ENCODE measurements around the gene SPATA13. TPM values are rescaled to one million over a fixed set of nuclear protein-coding genes. Genes with fewer than 3 reads are reported as not detected.

SPATA13 gene
- total RNA-seq, 1 donor from 2014 or later = 11.6 TPM

GRCh38 chr13:24141333-24141910, 19.1 kb upstream of the SPATA13 start:
- DNase-seq (ENCODE audit: low spot score) = no peak

- DNase-seq (ENCODE audit: low spot score) = no peak
These were observed 18.1 kb upstream of the SPATA13 start for GRCh38 chr13:24142453-24142852.

- DNase-seq (ENCODE audit: low spot score) = no peak
These were observed 17.6 kb upstream of the SPATA13 start for GRCh38 chr13:24142886-24143285.

GRCh38 chr13:24145240-24145639, 15.3 kb upstream of the SPATA13 start:
- DNase-seq (ENCODE audit: low spot score) = no peak

GRCh38 chr13:24145674-24146073, 14.8 kb upstream of the SPATA13 start:
- no peak for DNase-seq (ENCODE audit: low spot score)

DNA sequence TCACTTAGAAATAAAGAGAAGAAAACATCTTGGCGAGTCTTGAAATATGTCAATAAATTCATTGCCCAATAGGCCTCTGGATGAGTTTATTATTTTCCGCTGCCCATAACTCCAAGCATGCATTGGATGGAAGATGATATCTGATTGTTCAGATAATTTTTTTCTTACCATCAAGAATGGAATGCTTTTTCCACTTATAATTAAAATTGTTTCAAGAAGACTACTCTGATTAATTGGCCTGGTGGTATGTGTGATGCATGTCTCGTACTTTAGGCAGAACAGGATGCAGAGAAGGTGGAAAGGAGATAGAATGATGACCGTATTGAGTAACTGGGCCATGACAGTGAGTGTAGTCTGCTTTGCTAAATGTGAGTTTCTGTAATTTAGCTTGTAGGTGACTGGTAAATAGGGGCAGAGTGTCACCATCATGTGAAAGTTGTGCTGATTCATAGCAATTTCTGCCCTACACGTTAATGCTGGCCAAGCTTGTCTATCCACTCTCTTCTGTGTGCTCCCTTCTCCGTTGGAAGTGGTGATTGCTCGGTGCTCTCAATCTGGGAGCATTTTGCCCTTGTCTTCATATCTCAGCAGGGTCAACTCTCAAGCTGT, 13.5 kb upstream of the SPATA13 start:
- no peak for DNase-seq (ENCODE audit: low spot score)

DNA sequence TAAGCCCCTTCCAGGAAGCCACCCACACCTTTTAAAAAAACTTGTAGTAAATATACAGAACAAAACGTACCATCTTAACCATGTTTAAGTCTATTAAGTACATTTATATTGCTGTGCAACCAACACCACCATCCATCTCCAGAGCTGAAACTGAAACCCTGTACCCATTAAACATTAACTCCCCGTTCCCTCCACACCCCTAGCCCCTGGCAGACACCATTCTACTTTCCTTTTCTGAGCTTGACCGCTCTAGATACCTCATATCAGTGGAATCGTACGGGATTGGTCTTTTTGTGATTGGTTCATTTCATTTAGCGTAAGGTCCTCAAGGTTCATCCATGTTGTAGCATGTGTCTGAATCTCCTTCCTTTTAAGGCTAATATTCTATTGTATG, 13.0 kb upstream of the SPATA13 start:
- no peak for DNase-seq (ENCODE audit: low spot score)

DNA sequence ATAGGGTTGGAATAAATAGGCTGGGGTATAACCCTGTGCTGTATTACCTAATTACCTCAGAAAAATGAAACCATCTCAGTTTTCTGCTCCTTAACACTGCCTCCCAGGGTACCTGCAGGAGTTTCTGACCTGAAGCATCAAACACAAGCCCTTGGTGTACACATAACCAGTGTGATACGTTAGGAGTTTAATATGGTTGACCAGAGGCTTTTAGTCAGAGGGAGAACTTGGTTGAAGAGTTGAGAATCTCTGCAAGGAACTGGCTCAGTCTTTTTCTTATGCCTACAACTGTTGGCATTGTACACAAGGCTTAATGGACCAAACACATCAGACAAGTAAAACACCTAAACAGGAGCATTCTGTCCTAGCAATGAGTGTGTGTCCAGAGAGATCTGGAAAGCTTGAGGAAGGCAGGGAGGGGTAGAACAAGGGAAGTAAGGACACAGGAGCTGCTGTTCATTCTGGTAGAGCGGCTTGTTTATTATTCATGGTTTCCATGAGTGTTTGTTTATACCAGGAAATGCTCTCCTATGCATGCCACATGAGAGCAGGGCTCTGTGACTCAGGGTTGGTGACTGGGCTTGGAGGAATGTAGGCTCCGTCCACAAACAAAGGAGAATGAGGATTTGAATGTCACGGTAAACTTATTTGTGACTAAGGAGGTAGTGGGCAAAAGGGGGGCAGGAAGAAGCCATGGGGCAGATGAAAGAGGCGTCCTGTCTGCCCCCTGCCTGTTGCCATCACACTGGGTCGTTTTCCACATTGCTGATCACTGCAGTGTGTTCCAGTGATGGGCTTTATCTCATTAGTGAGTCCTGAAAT, 11.9 kb upstream of the SPATA13 start:
- DNase-seq (ENCODE audit: low spot score) = no peak

DNA sequence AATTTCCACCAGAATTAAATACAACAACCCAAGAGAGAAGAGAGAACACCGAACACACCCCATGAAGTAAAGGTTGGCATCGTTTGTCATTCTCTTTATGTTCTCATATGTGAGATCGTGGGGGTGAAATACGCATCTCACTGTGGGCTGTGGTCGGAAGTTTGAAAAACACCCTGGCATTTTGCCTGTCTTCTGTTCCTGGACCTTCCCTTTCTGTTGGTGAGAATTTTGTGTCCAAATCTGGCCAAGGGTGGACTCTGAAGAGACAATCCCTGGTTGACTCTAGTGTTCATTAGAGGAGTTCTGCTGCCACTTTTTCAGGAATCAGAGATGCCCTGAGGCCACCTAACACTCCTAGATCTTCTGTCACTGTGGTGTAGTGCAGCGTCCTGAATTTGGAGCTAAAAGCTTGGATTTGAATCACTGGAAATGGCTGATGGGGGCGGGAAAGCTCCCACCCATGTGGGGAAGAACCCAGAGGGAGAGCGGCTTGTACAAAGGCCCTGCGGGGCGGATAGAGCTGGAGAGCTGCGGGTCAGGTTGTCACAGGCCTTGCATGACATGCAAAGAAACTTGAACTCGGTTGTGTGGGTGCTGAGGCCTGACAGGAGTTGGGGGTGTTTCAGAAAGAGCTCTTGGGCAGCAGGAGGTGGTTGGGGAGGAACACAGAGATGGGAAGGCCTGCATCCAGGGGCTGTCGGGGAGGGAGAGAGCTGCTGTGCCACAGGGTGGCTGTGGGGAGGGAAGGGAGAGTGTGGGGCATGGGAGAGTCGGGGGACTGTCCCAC, 11.1 kb upstream of the SPATA13 start:
- DNase-seq (ENCODE audit: low spot score) = no peak

DNA sequence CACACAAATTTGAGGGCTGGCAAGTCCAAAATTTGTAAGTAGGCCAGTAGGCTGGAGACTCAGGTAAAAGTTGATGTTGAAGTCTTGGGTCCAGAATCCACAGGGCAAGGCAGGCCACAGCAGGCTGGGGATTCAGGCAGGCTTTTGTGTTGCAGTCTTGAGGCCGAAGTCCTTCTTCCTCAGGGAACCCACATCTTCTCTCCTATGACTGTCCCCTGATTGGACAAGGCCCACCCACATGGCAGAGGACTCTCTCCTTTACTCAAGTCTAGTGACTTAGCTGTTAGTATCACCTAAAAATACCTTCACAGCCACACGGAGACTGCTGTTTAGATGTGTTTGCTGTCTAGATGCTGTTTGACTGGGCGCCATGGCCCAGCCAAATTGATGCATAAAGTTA, 9.9 kb upstream of the SPATA13 start:
- no peak for DNase-seq (ENCODE audit: low spot score)

DNA sequence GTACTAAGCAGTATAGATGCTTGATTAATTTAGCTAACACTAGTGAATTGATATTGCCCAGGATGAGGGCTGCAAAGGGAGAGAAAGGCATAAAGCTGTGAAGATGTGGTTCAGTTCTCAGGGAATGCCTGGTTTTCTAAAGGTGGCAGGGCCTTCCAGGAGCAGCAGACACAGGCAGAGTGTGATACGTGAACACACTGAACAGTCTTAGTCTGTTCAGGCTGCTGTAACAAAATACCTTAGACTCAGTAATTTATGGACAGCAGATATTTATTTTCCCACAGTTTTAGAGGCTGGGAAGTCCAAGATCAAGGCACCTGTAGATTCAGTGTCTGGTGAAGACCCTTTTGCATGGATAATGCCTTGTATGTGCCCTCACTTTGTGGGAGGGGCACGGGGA, 8.7 kb upstream of the SPATA13 start:
- no peak for DNase-seq (ENCODE audit: low spot score)

- no peak for DNase-seq (ENCODE audit: low spot score)
These were observed 8.0 kb upstream of the SPATA13 start for GRCh38 chr13:24152292-24153214.

GRCh38 chr13:24153347-24153746, 7.2 kb upstream of the SPATA13 start:
- no peak for DNase-seq (ENCODE audit: low spot score)

- DNase-seq (ENCODE audit: low spot score) = no peak
These were observed 6.4 kb upstream of the SPATA13 start for GRCh38 chr13:24153979-24154701.

DNA sequence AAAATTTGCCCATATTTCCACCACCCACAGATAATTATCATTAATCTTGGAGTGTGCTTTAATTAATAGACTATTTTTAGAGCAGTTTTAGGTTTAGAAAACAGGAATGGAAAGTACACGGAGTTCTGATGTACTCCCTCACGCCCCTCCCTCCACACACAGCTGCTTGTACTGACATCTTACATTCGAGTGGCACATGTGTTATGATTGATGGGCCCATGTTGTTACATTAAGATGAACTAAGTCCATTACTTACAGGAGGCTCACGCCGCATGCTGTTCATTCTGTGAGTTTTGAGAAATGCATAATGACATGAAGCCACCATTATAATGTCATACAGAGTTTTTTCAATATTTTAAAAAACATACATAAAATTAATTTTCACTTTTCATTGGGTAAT, 1.2 kb upstream of the SPATA13 start:
- DNase-seq (ENCODE audit: low spot score) = no peak

- no peak for DNase-seq (ENCODE audit: low spot score)
These were observed 673 bp downstream of the SPATA13 start for GRCh38 chr13:24161010-24161775.

DNA sequence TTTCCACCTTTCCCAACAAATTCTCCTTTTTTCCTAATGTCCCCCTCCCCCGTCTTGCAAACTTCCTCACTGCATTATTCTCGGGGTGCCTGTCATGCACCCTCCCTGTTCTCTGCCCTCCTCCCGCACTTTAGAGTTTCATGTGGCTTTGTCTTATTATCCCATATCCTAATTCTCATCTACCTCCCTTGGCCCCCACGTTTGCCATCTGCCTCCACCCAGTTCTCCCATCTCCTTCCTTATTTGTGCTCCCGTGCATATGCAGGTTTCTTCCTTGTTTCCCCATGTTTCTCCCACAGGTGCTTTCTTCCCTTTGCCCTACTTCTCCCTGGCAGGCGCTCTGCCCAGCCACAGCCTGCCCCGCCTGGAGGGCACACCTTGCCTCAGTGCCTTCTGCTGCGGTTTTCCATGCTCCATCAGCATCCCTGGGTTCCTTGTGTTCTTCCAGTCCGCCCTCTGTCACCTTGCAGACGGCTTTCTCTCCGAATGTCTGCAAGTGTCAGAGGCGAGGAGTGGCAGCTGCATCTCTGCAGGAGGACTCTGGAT, 1.5 kb downstream of the SPATA13 start:
- DNase-seq (ENCODE audit: low spot score) = no peak

GRCh38 chr13:24162604-24163003, 2.1 kb downstream of the SPATA13 start:
- no peak for DNase-seq (ENCODE audit: low spot score)

DNA sequence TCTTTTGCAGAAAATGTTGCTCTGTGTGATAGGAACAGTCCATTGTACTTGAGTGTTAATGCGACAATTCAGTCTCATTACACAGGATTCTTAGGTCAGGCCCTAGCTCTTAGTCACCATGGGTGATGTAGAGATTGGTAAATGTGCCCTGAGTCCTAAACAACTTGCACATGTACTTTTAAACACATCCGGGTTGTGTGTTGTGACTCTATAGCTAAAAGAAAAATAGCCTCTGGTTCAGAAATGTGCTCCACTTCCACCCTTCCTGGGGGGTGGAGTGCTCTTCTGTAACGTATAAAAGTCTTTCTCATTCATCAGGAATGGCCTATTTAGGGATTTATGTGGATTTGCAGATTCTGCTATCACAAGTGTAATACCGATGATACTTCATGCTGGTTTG, 5.2 kb downstream of the SPATA13 start:
- DNase-seq (ENCODE audit: low spot score) = no peak

Measured in mesenteric fat pad (tissue), 1 donor.